ENCODE data around the gene AP5S1. TPM values are rescaled to one million over a fixed set of nuclear protein-coding genes. Genes with fewer than 3 reads are reported as not detected.

The AP5S1 gene
- polyA plus RNA-seq, 1 donor from 2014 or later = 11.3 TPM

DNA sequence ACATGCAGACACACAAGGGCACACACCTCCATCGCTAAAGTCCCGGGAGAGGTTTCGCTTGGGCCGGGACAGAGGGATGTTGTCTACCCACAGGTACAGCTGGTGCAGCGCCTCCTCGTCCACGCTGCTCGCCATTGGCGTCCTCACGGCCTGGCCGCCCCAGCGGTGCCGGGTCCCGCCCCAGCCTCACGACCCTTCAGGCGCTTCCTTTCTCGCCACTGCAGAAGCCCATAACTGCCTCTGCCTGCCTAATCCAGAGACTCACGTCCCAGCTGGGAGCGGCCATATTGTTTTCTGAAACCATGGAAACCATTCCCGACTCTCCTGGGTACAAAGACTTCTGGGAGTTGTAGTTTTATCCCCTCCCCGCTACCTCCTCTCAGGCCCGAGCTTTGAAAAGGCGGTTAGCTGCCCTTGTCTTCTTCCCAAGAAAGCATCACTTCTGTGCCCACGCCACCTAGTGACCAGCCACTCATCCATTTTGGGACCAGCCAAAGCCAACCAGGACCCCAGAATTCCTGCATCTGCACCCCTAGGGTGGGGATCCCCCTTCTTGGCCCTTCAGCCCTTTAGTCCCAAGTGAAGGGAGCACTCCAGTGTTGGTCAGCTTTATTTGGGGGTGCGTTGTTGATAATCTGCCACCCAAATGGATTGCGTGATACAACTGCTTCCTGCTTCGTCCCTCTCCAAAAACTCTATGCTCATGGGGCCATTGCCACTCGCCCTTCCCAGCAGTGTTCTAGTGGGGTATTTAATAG lies 39.0 kb upstream of the AP5S1 start, which contains the start of gene SPEF1:
SPEF1 (minus strand) TSS at position 296 of the 758 bp plus-strand sequence; CDS start at position 135, 161 bp downstream.
- TF ChIP-seq SMC3 (conservative IDR thresholded peaks at IDR 0.05; ENCODE audit: poor library complexity) (peak; percentile 60), MXI1 (conservative IDR thresholded peaks at IDR 0.05; ENCODE audit: poor library complexity, severe bottlenecking) (peak; percentile 97), EP300 (conservative IDR thresholded peaks at IDR 0.05; ENCODE audit: poor library complexity, severe bottlenecking) (no peak), POLR2AphosphoS5 (IDR thresholded peaks at IDR 0.05) (no peak), RAD21 (conservative IDR thresholded peaks at IDR 0.05) (peak; percentile 35), TAF1 (IDR thresholded peaks at IDR 0.05; ENCODE audit: low read depth) (no peak), EZH2 (IDR thresholded peaks at IDR 0.05; ENCODE audit: borderline replicate concordance, insufficient read depth, low read length, poor library complexity, severe bottlenecking) (no peak)
- TF ChIP-seq, protein P1, sequence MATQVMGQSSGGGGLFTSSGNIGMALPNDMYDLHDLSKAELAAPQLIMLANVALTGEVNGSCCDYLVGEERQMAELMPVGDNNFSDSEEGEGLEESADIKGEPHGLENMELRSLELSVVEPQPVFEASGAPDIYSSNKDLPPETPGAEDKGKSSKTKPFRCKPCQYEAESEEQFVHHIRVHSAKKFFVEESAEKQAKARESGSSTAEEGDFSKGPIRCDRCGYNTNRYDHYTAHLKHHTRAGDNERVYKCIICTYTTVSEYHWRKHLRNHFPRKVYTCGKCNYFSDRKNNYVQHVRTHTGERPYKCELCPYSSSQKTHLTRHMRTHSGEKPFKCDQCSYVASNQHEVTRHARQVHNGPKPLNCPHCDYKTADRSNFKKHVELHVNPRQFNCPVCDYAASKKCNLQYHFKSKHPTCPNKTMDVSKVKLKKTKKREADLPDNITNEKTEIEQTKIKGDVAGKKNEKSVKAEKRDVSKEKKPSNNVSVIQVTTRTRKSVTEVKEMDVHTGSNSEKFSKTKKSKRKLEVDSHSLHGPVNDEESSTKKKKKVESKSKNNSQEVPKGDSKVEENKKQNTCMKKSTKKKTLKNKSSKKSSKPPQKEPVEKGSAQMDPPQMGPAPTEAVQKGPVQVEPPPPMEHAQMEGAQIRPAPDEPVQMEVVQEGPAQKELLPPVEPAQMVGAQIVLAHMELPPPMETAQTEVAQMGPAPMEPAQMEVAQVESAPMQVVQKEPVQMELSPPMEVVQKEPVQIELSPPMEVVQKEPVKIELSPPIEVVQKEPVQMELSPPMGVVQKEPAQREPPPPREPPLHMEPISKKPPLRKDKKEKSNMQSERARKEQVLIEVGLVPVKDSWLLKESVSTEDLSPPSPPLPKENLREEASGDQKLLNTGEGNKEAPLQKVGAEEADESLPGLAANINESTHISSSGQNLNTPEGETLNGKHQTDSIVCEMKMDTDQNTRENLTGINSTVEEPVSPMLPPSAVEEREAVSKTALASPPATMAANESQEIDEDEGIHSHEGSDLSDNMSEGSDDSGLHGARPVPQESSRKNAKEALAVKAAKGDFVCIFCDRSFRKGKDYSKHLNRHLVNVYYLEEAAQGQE (IDR thresholded peaks at IDR 0.05; ENCODE audit: borderline replicate concordance) = no peak
- TF ChIP-seq, protein P2, sequence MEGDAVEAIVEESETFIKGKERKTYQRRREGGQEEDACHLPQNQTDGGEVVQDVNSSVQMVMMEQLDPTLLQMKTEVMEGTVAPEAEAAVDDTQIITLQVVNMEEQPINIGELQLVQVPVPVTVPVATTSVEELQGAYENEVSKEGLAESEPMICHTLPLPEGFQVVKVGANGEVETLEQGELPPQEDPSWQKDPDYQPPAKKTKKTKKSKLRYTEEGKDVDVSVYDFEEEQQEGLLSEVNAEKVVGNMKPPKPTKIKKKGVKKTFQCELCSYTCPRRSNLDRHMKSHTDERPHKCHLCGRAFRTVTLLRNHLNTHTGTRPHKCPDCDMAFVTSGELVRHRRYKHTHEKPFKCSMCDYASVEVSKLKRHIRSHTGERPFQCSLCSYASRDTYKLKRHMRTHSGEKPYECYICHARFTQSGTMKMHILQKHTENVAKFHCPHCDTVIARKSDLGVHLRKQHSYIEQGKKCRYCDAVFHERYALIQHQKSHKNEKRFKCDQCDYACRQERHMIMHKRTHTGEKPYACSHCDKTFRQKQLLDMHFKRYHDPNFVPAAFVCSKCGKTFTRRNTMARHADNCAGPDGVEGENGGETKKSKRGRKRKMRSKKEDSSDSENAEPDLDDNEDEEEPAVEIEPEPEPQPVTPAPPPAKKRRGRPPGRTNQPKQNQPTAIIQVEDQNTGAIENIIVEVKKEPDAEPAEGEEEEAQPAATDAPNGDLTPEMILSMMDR (IDR thresholded peaks at IDR 0.05; ENCODE audit: poor library complexity, severe bottlenecking) = peak; percentile 51
- H3K36me3 ChIP-seq (ENCODE audit: insufficient read depth, low read length) = no peaks in the 10 kb centered on the region
- peak within 1 kb of the TSS; percentile 67 for H3K4me3 ChIP-seq (ENCODE audit: low read length)
- H4K20me1 ChIP-seq (ENCODE audit: insufficient read depth) = no peaks in the 10 kb centered on the region
- H3K79me2 ChIP-seq (replicated peaks; ENCODE audit: insufficient read depth, low read length) = peaks cover 10% of the 10 kb centered on the region
- H3F3A ChIP-seq (ENCODE audit: insufficient read depth, low read length, poor library complexity, severe bottlenecking) = no peaks in the 10 kb centered on the region
- peaks cover 28% of the 10 kb centered on the region for H3K27me3 ChIP-seq (ENCODE audit: insufficient read depth, low read depth, low read length)
- H3K9me3 ChIP-seq (ENCODE audit: low read length) = no peaks in the 10 kb centered on the region
- no peaks in the 10 kb centered on the region for H3K9me2 ChIP-seq (ENCODE audit: insufficient read depth, low read length)
- peak within 1 kb of the TSS; percentile 67 for H3K4me2 ChIP-seq (ENCODE audit: low read length)
- no peak within 1 kb of the TSS for H3K9ac ChIP-seq (ENCODE audit: low read length)
- peak within 1 kb of the TSS; percentile 0 for H3K27ac ChIP-seq (ENCODE audit: low read length)
- no peak within 1 kb of the TSS for H2AFZ ChIP-seq (ENCODE audit: low read depth, low read length)

DNA sequence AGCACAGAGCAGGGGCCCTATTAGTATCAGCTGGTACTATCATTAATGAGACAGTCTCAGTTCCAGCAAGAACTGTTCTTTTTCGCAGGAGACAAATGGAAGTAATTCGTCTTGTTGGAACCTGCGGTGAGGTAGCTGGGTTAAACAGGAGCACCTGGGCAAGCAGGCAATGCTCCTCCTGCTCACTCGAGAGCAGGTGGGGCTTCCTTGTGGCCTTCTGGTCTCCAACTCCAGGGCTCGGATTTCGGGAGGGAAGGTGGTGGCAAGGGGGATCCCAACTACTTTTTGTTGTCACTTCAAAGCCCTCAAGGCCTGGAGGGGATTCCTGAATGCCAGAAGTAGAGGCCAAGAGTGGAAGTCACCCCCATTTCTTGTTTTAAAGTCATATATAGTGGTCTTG lies 37.8 kb upstream of the AP5S1 start:
- H3K79me2 ChIP-seq (replicated peaks; ENCODE audit: insufficient read depth, low read length) = peaks cover 10% of the 10 kb centered on the region
- H4K20me1 ChIP-seq (ENCODE audit: insufficient read depth) = no peaks in the 10 kb centered on the region
- H3K9ac ChIP-seq (ENCODE audit: low read length) = no peak overlapping the region
- H3K4me2 ChIP-seq (ENCODE audit: low read length) = no peak overlapping the region
- no peaks in the 10 kb centered on the region for H3K9me2 ChIP-seq (ENCODE audit: insufficient read depth, low read length)
- H2AFZ ChIP-seq (ENCODE audit: low read depth, low read length) = no peak overlapping the region
- no peak overlapping the region for H3K4me3 ChIP-seq (ENCODE audit: low read length)
- H3K27ac ChIP-seq (ENCODE audit: low read length) = no peak overlapping the region
- no peaks in the 10 kb centered on the region for H3F3A ChIP-seq (ENCODE audit: insufficient read depth, low read length, poor library complexity, severe bottlenecking)
- no peaks in the 10 kb centered on the region for H3K36me3 ChIP-seq (ENCODE audit: insufficient read depth, low read length)
- TF ChIP-seq, protein P1 (IDR thresholded peaks at IDR 0.05; ENCODE audit: borderline replicate concordance) = no peak
- TF ChIP-seq EP300 (conservative IDR thresholded peaks at IDR 0.05; ENCODE audit: poor library complexity, severe bottlenecking) = no peak
- TF ChIP-seq SMC3 (conservative IDR thresholded peaks at IDR 0.05; ENCODE audit: poor library complexity) = no peak
- TF ChIP-seq, protein P2 (IDR thresholded peaks at IDR 0.05; ENCODE audit: poor library complexity, severe bottlenecking) = no peak
- no peak for TF ChIP-seq MXI1 (conservative IDR thresholded peaks at IDR 0.05; ENCODE audit: poor library complexity, severe bottlenecking)
- no peak for TF ChIP-seq EZH2 (IDR thresholded peaks at IDR 0.05; ENCODE audit: borderline replicate concordance, insufficient read depth, low read length, poor library complexity, severe bottlenecking)
- no peak for TF ChIP-seq RAD21 (conservative IDR thresholded peaks at IDR 0.05)
- no peak for TF ChIP-seq POLR2AphosphoS5 (IDR thresholded peaks at IDR 0.05)
- no peak for TF ChIP-seq TAF1 (IDR thresholded peaks at IDR 0.05; ENCODE audit: low read depth)
- no peaks in the 10 kb centered on the region for H3K9me3 ChIP-seq (ENCODE audit: low read length)
- H3K27me3 ChIP-seq (ENCODE audit: insufficient read depth, low read depth, low read length) = peaks cover 16% of the 10 kb centered on the region
